DMS 273 treated with DMSO at 0.1 percent for 48 hours (cell line): ENCODE measurements around the gene TRA2B.

ENCODE experiments used
- DNase-seq: peaks from one replicate; lab custom pipeline; 2025; lab: John Stamatoyannopoulos, UW

TRA2B gene

GRCh38 chr3:185950728-185951127 lies 12.9 kb upstream of the TRA2B start:
- no peak for DNase-seq

- no peak for DNase-seq
Measured at GRCh38 chr3:185949515-185949914, 11.7 kb upstream of the TRA2B start.

GRCh38 chr3:185948292-185948691 lies 10.5 kb upstream of the TRA2B start:
- DNase-seq = no peak

DNA sequence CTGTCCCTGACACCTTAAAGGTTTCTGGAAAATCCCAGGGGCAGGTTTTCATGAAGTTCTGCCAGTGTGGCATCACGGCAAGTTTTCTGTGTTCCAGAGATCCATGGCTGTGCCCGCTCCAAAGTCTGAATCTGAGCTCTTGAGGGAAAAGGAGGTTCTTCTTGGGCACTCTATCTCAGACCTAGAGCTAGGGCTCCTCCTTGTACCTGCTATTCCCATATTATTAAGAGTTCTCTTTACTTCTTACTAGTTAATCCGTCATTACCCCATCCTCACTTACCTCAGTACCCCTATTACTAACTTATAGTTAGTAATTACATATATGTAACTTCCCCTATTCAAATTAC lies 5.9 kb upstream of the TRA2B start:
- no peak for DNase-seq

GRCh38 chr3:185942907-185943759 lies 5.3 kb upstream of the TRA2B start:
- DNase-seq = peak; percentile 68

- DNase-seq = no peak
Measured at GRCh38 chr3:185942396-185942795, 4.6 kb upstream of the TRA2B start.

DNA sequence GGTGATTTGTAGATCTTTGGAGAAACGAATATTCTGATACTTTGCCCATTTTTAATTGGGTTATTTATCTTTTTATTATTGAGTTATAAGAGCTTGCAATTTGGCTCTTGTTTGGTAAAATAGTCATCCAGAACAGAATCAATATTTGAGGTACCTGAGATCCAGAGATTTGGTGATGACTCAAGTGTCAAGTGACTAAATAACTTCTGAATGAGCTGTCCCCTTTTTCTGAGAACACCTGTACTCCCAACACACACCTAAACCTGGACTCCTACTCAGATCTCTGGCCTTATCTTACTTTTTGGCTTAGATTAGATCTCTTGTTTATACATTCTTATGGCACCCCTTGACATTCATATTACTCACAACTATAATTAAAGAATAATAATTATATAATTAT lies 3.1 kb upstream of the TRA2B start:
- no peak for DNase-seq

DNA sequence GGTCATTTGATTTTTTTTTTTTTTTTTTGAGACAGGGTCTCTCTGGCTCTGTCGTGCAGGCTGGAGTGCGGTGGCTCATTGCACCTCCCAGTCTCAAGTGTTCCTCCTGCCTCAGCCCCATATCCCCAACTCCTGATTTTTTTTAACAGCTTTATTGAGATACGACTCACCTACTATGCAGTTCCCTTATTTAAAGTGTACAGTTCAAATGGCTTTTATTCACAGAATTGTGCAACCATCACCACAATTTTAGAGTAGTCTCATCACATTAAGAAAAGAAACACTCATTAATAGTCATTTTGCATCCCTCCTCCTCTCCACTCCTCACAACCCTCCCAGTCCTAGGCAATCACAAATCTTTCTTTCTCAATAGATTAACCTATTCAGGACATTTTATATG lies 1.9 kb upstream of the TRA2B start:
- no peak for DNase-seq

DNA sequence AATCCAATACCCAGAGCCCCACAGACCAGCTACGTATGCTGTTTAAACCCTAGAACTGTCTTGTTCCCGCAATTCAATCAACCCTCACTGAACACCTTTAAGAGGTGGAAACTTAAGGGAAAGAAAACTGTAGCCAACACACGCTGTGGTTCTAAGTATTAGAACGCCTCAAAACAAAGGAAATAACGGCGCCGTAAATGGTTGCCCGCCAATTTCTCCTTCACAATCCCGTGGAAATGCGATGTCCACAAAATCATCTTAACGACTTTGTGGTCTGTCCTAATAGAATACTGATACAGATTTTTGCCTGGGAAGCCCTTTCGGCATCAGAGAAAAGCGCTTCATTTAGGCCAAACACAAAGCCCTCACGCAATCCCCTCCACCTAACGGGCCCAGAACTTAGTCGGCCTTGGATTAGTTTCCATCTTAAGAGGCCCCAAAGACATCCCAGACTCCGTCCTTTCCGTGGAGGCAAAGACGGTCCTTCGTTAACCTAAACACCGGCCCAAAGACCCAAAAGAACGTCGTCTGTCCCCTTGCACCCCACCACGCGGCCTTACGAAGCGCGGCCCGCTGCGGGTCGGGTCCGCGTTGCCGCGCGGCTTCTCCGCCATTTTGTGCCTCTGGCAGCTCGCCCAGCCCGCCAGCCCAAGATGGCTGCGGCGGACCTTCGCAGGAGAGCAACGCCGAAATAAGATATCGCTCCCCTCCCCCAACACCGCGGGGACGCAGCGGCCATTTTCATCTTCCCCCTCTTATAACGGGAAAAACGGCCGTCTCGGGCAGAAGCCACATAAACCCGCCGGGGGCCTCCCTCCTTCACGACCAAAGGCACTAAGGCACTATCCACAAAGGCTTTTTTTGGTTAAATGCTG lies 763 bp downstream of the TRA2B start:
- DNase-seq = peak; percentile 72

DNA sequence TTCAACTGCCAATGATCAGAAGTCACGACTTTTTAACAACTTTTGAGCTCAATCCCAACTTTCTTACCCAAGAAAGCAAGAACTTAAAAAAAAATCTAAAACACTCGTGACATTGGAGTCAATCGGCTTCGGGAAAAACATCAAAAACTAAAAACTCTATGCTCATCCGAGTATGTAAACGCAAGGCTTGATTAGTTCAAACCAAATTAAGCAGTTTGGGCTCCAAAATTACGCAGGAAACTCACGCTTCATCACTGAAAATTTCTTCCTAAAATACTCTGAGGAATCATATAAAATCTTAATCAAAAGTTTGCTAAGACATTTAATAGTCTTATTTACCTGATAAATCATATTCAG lies 1.6 kb downstream of the TRA2B start:
- DNase-seq = no peak

- DNase-seq = no peak
Measured at GRCh38 chr3:185935465-185936272, 2.1 kb downstream of the TRA2B start.

DNA sequence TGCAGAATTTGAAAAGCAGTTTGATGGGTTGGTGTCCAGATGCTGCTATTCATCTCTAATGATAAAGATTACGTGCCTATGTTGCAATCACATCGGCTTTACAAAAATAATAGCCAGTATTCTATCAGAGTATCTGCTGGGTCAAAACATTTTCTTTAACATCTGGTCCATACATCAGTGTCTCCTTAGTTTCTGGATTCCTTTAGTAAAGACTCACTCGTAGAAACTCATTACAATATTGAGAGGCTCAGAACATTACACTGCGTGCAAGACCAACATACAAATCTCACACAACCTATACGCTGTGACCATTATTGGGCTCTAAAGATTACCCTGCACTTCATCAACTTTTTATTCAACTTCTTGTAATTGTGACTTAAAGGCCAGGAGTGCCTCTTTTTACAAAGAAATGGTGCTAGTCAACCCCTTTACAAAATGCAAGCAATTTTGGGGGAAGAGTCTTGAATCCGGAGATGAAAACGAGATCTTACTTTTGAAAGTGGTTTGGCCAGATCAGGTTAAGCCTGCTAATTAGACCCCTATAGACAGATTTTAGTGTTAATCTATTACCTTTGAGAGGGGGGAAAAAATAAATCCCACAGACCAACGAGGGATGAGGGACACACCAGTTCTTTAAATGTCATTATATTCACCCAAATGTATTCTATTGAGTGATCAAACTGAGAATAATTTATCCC lies 2.9 kb downstream of the TRA2B start:
- DNase-seq = no peak

- DNase-seq = no peak
Measured at GRCh38 chr3:185934174-185934557, 3.6 kb downstream of the TRA2B start.

DNA sequence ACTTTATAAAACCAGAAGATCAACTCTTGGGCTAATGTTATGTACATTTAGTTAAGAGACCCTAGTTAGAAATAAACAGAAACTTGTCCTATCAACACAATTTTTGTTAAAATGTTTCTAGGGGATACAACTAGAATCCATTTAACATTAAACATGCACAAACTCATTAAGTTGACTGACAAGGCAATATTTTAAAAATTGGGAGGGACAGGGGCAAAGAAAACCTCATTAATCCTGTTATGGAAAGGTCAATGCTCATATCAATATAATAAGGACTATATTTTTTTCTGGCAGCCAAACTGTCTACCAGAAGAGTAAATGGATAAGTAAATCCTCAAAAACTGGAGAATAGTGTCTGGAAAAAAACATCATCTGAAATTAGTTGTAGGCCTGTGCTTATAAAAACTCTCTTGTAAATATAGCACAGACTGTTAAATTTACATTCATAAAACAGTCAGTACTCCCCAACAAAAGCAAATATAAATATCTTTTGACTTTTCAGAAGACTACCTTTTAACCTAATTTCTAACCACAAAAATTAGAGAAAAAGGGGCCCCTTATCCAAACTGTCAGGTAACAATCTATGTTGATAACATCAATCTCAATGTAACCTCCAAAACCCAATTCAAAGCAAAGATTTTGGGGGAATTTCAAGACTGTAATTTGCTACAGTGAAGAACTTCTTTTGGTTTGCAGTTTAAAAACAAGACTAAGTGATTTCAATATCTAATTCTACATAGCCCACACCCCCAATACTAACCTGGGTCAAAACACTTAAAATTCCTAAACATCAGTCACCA lies 4.2 kb downstream of the TRA2B start:
- no peak for DNase-seq

GRCh38 chr3:185931777-185932612 lies 5.8 kb downstream of the TRA2B start:
- no peak for DNase-seq

DNA sequence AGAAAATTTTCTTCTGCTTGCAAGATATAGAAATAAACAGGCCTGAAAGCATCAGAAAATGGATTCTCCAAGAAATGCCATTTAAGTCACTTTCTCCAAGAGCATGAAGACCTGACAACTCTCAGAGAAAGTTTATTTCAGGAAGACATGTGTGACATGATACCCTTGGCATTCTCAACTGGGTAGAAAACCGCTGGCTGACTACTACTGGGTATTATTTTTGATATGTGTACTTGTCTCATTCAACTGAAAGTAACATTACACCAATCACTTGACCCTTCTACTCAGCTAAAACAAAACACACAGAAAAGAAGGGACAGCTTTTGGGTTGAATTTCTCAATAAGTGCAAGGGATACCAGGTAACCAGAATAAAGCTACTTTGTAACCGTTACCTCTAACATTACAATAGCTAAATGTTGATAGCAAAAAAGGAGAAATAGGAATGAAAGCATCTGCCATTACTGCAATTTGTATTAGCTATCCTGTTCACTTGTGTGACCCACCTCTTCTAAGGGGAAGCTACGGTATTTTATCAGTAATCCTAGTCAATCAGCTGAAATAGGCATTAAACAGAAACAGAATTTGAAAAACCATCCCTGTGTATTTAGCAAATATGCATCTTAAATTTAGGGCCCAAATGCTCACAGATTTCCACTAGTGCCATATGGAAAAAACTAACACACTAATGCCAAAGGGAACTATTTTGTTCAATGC lies 7.3 kb downstream of the TRA2B start:
- DNase-seq = no peak

DNA sequence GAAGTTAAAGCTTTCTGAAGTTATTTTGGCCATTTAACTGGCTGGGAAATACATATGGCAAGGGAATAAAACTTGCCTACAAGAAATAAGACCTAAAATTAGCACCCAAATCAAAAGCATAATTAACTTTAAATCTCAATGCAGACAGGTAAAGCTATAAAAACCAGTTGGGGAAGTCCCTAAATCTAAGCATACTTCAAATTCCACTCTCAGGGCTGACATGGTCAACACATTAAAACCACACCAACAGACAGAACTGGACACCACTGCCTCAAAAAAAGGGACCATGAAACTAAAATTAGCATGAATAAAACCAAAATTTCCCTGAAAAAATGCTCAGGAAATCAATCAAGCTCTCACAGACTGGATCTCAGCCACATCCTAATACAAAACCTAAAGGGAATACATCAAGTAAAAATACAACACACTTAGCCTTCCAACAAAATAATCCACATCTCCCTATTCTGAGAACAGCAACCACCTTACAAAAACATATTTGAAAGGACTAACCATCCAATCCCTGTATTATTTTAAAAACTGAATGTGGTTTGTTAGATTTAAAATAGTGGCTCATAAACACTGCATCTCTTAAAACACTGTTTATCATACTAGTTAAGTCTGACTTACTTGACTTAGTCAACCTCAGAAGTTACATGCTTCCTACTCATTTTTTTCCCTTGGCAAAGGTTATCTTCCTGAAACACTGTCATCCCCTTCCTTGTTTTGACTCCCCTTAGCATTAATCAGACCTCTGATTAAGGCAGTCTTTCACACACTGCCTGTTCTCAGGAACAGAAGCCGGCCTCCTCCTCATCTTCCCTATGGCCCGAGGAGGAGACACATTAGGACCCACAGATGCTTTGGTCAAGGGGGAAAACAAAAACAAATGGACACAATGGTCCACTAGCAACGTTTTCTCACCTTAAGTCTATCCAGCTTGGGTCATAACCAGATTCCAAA lies 8.3 kb downstream of the TRA2B start:
- no peak for DNase-seq

- no peak for DNase-seq
Measured at GRCh38 chr3:185928496-185928895, 9.3 kb downstream of the TRA2B start.
